GM12891 (cell line): ENCODE data around the gene C5orf15.

ENCODE experiments used
- PAX5 ChIP-seq: IDR thresholded peaks from 2 replicates; pipeline ENCODE4 v1.6.1; 2011; ENCODE audit warnings: low read length, moderate library complexity, mild to moderate bottlenecking; ENCODE audit not compliant: insufficient read depth, severe bottlenecking
- POLR2A ChIP-seq: IDR thresholded peaks from 2 replicates; pipeline ENCODE4 v1.6.1; 2011; ENCODE audit warnings: low read depth, low read length, control low read depth
- POLR2AphosphoS5 ChIP-seq: IDR thresholded peaks from 2 replicates; pipeline ENCODE4 v1.6.1; 2011; ENCODE audit warnings: low read depth, low read length, control low read depth
- TAF1 ChIP-seq: IDR thresholded peaks from 2 replicates; pipeline ENCODE4 v1.6.1; 2011; ENCODE audit warnings: low read depth, low read length, control low read depth

GRCh38 chr5:133913413-133914155 is 54.8 kb downstream of the C5orf15 start:
- TF ChIP-seq POLR2A (no peak), TAF1 (no peak), PAX5 (no peak), POLR2AphosphoS5 (no peak)
